MM.1S (cell line): ENCODE results near the gene CLRN3.

ENCODE experiments used
- DNase-seq: peaks from one replicate; pipeline ENCODE4 v3.0.0-alpha.2; 2015
- H2AFZ ChIP-seq: fragments of 300-600 bp; sonication (generic); 2 replicates; pipeline ENCODE4 v1.6.0; 2016; ENCODE audit warnings: antibody characterized with exemption, low read length
- H3F3A ChIP-seq: fragments of 300-600 bp; sonication (generic); 2 replicates; pipeline ENCODE4 v1.6.1; 2016; ENCODE audit warnings: mild to moderate bottlenecking, antibody characterized with exemption, low read length, moderate library complexity, mixed read lengths; ENCODE audit not compliant: insufficient read depth
- H3K27ac ChIP-seq: fragments of 300-600 bp; sonication (generic); 2 replicates; pipeline ENCODE4 v1.5.1; 2016; ENCODE audit warnings: mild to moderate bottlenecking, low read length
- H3K27me3 ChIP-seq: fragments of 300-600 bp; sonication (generic); replicated peaks from 2 replicates; pipeline ENCODE4 v1.6.0; 2016; ENCODE audit warnings: low read length; ENCODE audit not compliant: insufficient read depth
- H3K36me3 ChIP-seq: fragments of 300-600 bp; sonication (generic); replicated peaks from 2 replicates; pipeline ENCODE4 v1.6.1; 2016; ENCODE audit warnings: mild to moderate bottlenecking, low read length, mixed read lengths; ENCODE audit not compliant: insufficient read depth
- H3K4me1 ChIP-seq: fragments of 300-600 bp; sonication (generic); 2 replicates; pipeline ENCODE4 v1.6.1; 2016; ENCODE audit warnings: low read length, mixed read lengths
- H3K4me2 ChIP-seq: fragments of 300-600 bp; sonication (generic); 2 replicates; pipeline ENCODE4 v1.6.0; 2016; ENCODE audit warnings: low read depth, low read length
- H3K4me3 ChIP-seq: fragments of 300-600 bp; sonication (generic); 2 replicates; pipeline ENCODE4 v1.5.1; 2016; ENCODE audit warnings: low read length, mixed read lengths
- H3K79me2 ChIP-seq: fragments of 300-600 bp; sonication (generic); 2 replicates; pipeline ENCODE4 v1.6.1; 2016; ENCODE audit warnings: mixed run types, low read length, mixed read lengths
- H3K9ac ChIP-seq: fragments of 300-600 bp; sonication (generic); 2 replicates; pipeline ENCODE4 v1.6.1; 2016; ENCODE audit warnings: low read length, mixed read lengths
- H3K9me2 ChIP-seq: fragments of 300-600 bp; sonication (generic); replicated peaks from 2 replicates; pipeline ENCODE4 v1.6.1; 2016; ENCODE audit warnings: mild to moderate bottlenecking, low read length, mixed read lengths; ENCODE audit not compliant: insufficient read depth
- H3K9me3 ChIP-seq: fragments of 300-600 bp; sonication (generic); replicated peaks from 2 replicates; pipeline ENCODE4 v1.6.1; 2016; ENCODE audit warnings: mild to moderate bottlenecking, low read length, mixed read lengths; ENCODE audit not compliant: insufficient read depth
- H4K20me1 ChIP-seq: fragments of 300-600 bp; sonication (generic); 2 replicates; pipeline ENCODE4 v1.6.1; 2016; ENCODE audit warnings: mild to moderate bottlenecking, low read length, moderate library complexity, mixed read lengths; ENCODE audit not compliant: insufficient read depth
- CTCF ChIP-seq: fragments of 300-600 bp; sonication (generic); IDR thresholded peaks from 2 replicates; pipeline ENCODE4 v1.5.1; 2016; ENCODE audit warnings: antibody characterized with exemption, low read length, mixed read lengths
- EZH2 ChIP-seq: fragments of 300-600 bp; sonication (generic); optimal IDR thresholded peaks from 2 replicates; pipeline ENCODE3; 2017; ENCODE audit warnings: low read depth, mild to moderate bottlenecking, antibody characterized with exemption, low read length, mixed read lengths
- EZH2phosphoT487 ChIP-seq: fragments of 300-600 bp; sonication (generic); IDR thresholded peaks from 2 replicates; pipeline ENCODE4 v1.6.1; 2018; ENCODE audit warnings: antibody characterized with exemption, low read length

CLRN3 gene

GRCh38 chr10:127911867-127912257 is 19.1 kb upstream of the CLRN3 start:
- no peak overlapping the region for H3K4me2 ChIP-seq
- TF ChIP-seq EZH2phosphoT487 (no peak), CTCF (no peak), EZH2 (no peak)

GRCh38 chr10:127911218-127911866 is 18.6 kb upstream of the CLRN3 start:
- Histone ChIP-seq H2AFZ (no peak overlapping the region), H4K20me1 (no peaks in the 10 kb centered on the region), H3K4me2 (no peak overlapping the region), H3K4me3 (no peak overlapping the region), H3K36me3 (no peaks in the 10 kb centered on the region), H3F3A (no peaks in the 10 kb centered on the region), H3K9me3 (no peaks in the 10 kb centered on the region), H3K27me3 (peaks cover 7% of the 10 kb centered on the region; the same call in 1 of the 2 replicates), H3K9ac (no peak overlapping the region), H3K4me1 (0 out of 2 replicates have a peak, but pooled peaks cover 3% of the 10 kb centered on the region), H3K79me2 (no peaks in the 10 kb centered on the region), H3K27ac (no peak overlapping the region), H3K9me2 (no peaks in the 10 kb centered on the region)
- no peak for DNase-seq
- TF ChIP-seq EZH2phosphoT487 (no peak), EZH2 (no peak), CTCF (no peak)

More at GRCh38 chr10:127911867-127912257, 19.1 kb upstream of the CLRN3 start:
- H3K27me3 ChIP-seq, result peaks cover 7% of the 10 kb centered on the region; the same call in 1 of the 2 replicates
- no peak overlapping the region for H3K27ac ChIP-seq
- H3K9me2 ChIP-seq, result no peaks in the 10 kb centered on the region
- no peak overlapping the region for H3K4me3 ChIP-seq
- H2AFZ ChIP-seq, result no peak overlapping the region
- no peaks in the 10 kb centered on the region for H4K20me1 ChIP-seq
- H3K36me3 ChIP-seq, result no peaks in the 10 kb centered on the region
- H3K9me3 ChIP-seq, result no peaks in the 10 kb centered on the region
- H3K9ac ChIP-seq, result no peak overlapping the region
- no peak for DNase-seq
- H3K4me1 ChIP-seq, result no peaks in the 10 kb centered on the region
- no peaks in the 10 kb centered on the region for H3F3A ChIP-seq
- H3K79me2 ChIP-seq, result no peaks in the 10 kb centered on the region

- no peaks in the 10 kb centered on the region for H4K20me1 ChIP-seq
- no peak overlapping the region for H3K27ac ChIP-seq
- no peak overlapping the region for H3K9ac ChIP-seq
- TF ChIP-seq EZH2 (no peak), EZH2phosphoT487 (no peak), CTCF (no peak)
- no peak overlapping the region for H3K4me3 ChIP-seq
- no peaks in the 10 kb centered on the region for H3F3A ChIP-seq
- no peaks in the 10 kb centered on the region for H3K9me3 ChIP-seq
- H2AFZ ChIP-seq, result no peak overlapping the region
- H3K36me3 ChIP-seq, result no peaks in the 10 kb centered on the region
- no peaks in the 10 kb centered on the region for H3K9me2 ChIP-seq
- no peaks in the 10 kb centered on the region for H3K79me2 ChIP-seq
- DNase-seq, result no peak
- 0 out of 2 replicates have a peak, but pooled peaks cover 4% of the 10 kb centered on the region for H3K4me1 ChIP-seq
- no peak overlapping the region for H3K4me2 ChIP-seq
- H3K27me3 ChIP-seq, result peaks cover 7% of the 10 kb centered on the region; the same call in 1 of the 2 replicates
These were observed 17.7 kb upstream of the CLRN3 start for GRCh38 chr10:127910464-127910770.
